ENCODE data around the gene DNAJC13.
"Not testable (repeated sequence)": the region's sequence is repeated elsewhere in the genome, so short reads cannot be mapped to it uniquely, and the experiment has no call there.

DNAJC13 gene

DNA sequence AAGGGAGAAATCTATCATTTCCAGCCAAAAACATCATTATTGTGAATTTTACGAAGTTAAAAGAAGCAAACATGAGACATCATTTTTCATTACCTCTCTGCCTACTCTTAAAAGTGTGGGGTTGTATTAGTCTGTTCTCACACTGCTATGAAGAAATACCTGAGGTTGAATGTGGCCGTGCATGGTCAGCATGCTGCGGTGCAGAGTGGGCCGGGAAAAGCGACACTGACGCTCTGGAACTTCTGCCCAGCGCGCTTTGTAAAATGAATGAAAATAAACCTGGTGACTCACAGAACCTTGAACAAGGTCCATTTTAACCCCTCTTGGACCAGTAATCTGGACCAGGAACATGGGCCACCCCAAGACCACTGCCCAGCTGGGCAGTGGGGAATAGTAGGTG, 31.0 kb upstream of the DNAJC13 start:
- no peaks in the 10 kb centered on the region for H3K36me3 ChIP-seq (ENCODE audit: control insufficient read depth in 1 of 2, insufficient read depth in 2 of 2, low read length in 2 of 2)
- no peaks in the 10 kb centered on the region for H3K9me3 ChIP-seq (ENCODE audit: control insufficient read depth in 1 of 2, low read length in 2 of 2)
- no peak overlapping the region for H3K9ac ChIP-seq (ENCODE audit: low read depth in 1 of 2, low read length in 2 of 2)
- no peaks in the 10 kb centered on the region for H3K4me1 ChIP-seq (ENCODE audit: control insufficient read depth in 1 of 2, insufficient read depth in 2 of 2, low read length in 2 of 2)
- no peaks in the 10 kb centered on the region for H3K27me3 ChIP-seq (ENCODE audit: control insufficient read depth in 1 of 2, insufficient read depth in 2 of 2, low read length in 2 of 2)
- no peak overlapping the region for H3K4me3 ChIP-seq (ENCODE audit: low read depth in 1 of 2, low read length in 2 of 2)
- H3K27ac ChIP-seq (ENCODE audit: low read depth, low read length) = no peak overlapping the region

- not testable (repeated sequence) for H3K4me3 ChIP-seq (ENCODE audit: low read depth in 1 of 2, low read length in 2 of 2); H3K27me3 ChIP-seq (ENCODE audit: control insufficient read depth in 1 of 2, insufficient read depth in 2 of 2, low read length in 2 of 2); H3K4me1 ChIP-seq (ENCODE audit: control insufficient read depth in 1 of 2, insufficient read depth in 2 of 2, low read length in 2 of 2); H3K27ac ChIP-seq (ENCODE audit: low read depth, low read length); H3K36me3 ChIP-seq (ENCODE audit: control insufficient read depth in 1 of 2, insufficient read depth in 2 of 2, low read length in 2 of 2); H3K9me3 ChIP-seq (ENCODE audit: control insufficient read depth in 1 of 2, low read length in 2 of 2); H3K9ac ChIP-seq (ENCODE audit: low read depth in 1 of 2, low read length in 2 of 2)
These were observed 24.6 kb upstream of the DNAJC13 start for GRCh38 chr3:132392675-132393074.

DNA sequence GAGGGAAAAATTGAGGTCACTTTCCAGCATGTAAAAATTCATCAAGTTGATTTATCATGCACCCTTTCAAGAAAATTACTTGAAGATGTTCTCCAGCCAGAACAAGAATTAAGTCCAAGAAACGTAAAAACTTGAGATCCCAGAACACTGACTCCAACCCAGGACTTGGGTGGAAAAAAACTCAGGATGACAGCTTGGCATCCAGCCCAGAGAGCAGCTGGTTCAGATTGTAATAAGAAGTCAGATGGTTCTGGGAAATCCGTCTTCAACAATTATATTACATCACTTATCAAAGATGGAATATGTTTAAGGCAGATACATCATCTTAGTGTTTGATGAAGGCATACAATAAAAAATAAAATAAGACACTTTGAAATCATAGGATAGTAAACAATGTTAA, 23.0 kb upstream of the DNAJC13 start:
- Histone ChIP-seq H3K27me3 (ENCODE audit: control insufficient read depth in 1 of 2, insufficient read depth in 2 of 2, low read length in 2 of 2) (no peaks in the 10 kb centered on the region), H3K9ac (ENCODE audit: low read depth in 1 of 2, low read length in 2 of 2) (no peak overlapping the region), H3K36me3 (ENCODE audit: control insufficient read depth in 1 of 2, insufficient read depth in 2 of 2, low read length in 2 of 2) (no peaks in the 10 kb centered on the region), H3K27ac (ENCODE audit: low read depth, low read length) (no peak overlapping the region), H3K4me3 (ENCODE audit: low read depth in 1 of 2, low read length in 2 of 2) (no peak overlapping the region), H3K4me1 (ENCODE audit: control insufficient read depth in 1 of 2, insufficient read depth in 2 of 2, low read length in 2 of 2) (no peaks in the 10 kb centered on the region), H3K9me3 (ENCODE audit: control insufficient read depth in 1 of 2, low read length in 2 of 2) (no peaks in the 10 kb centered on the region)

- no peaks in the 10 kb centered on the region for H3K27me3 ChIP-seq (ENCODE audit: control insufficient read depth in 1 of 2, insufficient read depth in 2 of 2, low read length in 2 of 2)
- H3K9me3 ChIP-seq (ENCODE audit: control insufficient read depth in 1 of 2, low read length in 2 of 2) = no peaks in the 10 kb centered on the region
- no peak overlapping the region for H3K9ac ChIP-seq (ENCODE audit: low read depth in 1 of 2, low read length in 2 of 2)
- H3K4me1 ChIP-seq (ENCODE audit: control insufficient read depth in 1 of 2, insufficient read depth in 2 of 2, low read length in 2 of 2) = no peaks in the 10 kb centered on the region
- no peak overlapping the region for H3K4me3 ChIP-seq (ENCODE audit: low read depth in 1 of 2, low read length in 2 of 2)
- no peaks in the 10 kb centered on the region for H3K36me3 ChIP-seq (ENCODE audit: control insufficient read depth in 1 of 2, insufficient read depth in 2 of 2, low read length in 2 of 2)
- no peak overlapping the region for H3K27ac ChIP-seq (ENCODE audit: low read depth, low read length)
These were observed 22.2 kb upstream of the DNAJC13 start for GRCh38 chr3:132395126-132395525.

DNA sequence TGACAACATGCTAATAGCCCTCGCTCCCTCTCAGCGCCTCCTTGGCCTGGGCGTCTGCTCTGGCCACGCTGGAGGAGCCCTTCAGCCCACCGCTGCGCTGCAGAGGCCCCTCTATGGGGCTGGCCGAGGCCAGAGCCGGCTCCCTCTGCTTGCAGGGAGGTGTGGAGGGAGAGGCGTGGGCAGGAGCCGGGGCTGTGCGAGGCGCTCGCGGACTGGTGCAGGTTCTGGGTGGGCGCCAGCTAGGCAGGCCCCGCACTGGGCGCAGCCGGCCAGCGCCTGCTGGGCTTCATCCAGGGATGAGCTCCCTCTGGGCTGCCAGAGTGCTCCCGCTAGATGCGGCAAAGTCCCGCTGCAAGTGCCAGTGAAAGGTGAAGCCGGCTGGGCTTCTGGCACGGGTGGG, 21.0 kb upstream of the DNAJC13 start:
- Histone ChIP-seq H3K9me3 (ENCODE audit: control insufficient read depth in 1 of 2, low read length in 2 of 2) (no peaks in the 10 kb centered on the region), H3K4me1 (ENCODE audit: control insufficient read depth in 1 of 2, insufficient read depth in 2 of 2, low read length in 2 of 2) (no peaks in the 10 kb centered on the region), H3K36me3 (ENCODE audit: control insufficient read depth in 1 of 2, insufficient read depth in 2 of 2, low read length in 2 of 2) (no peaks in the 10 kb centered on the region), H3K27me3 (ENCODE audit: control insufficient read depth in 1 of 2, insufficient read depth in 2 of 2, low read length in 2 of 2) (no peaks in the 10 kb centered on the region), H3K27ac (ENCODE audit: low read depth, low read length) (no peak overlapping the region), H3K4me3 (ENCODE audit: low read depth in 1 of 2, low read length in 2 of 2) (no peak overlapping the region), H3K9ac (ENCODE audit: low read depth in 1 of 2, low read length in 2 of 2) (no peak overlapping the region)

DNA sequence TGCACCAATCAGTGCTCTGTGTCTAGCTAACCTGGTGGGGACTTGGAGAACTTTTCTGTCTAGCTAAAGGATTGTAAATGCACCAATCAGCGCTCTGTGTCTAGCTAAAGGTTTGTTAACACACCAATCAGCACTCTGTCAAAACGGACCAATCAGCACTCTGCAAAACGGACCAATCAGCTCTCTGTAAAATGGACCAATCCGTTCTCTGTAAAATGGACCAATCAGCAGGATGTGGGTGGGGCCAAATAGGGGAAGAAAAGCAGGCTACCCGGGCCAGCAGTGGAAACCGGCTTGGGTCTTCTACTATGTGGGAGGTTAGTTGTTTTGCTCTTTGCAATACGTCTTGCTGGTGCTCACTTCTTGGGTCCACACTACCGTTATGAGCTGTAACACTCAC, 20.5 kb upstream of the DNAJC13 start:
- H3K9me3 ChIP-seq (ENCODE audit: control insufficient read depth in 1 of 2, low read length in 2 of 2); H3K27ac ChIP-seq (ENCODE audit: low read depth, low read length); H3K9ac ChIP-seq (ENCODE audit: low read depth in 1 of 2, low read length in 2 of 2); H3K36me3 ChIP-seq (ENCODE audit: control insufficient read depth in 1 of 2, insufficient read depth in 2 of 2, low read length in 2 of 2); H3K27me3 ChIP-seq (ENCODE audit: control insufficient read depth in 1 of 2, insufficient read depth in 2 of 2, low read length in 2 of 2); H3K4me1 ChIP-seq (ENCODE audit: control insufficient read depth in 1 of 2, insufficient read depth in 2 of 2, low read length in 2 of 2); H3K4me3 ChIP-seq (ENCODE audit: low read depth in 1 of 2, low read length in 2 of 2): not testable (repeated sequence)

DNA sequence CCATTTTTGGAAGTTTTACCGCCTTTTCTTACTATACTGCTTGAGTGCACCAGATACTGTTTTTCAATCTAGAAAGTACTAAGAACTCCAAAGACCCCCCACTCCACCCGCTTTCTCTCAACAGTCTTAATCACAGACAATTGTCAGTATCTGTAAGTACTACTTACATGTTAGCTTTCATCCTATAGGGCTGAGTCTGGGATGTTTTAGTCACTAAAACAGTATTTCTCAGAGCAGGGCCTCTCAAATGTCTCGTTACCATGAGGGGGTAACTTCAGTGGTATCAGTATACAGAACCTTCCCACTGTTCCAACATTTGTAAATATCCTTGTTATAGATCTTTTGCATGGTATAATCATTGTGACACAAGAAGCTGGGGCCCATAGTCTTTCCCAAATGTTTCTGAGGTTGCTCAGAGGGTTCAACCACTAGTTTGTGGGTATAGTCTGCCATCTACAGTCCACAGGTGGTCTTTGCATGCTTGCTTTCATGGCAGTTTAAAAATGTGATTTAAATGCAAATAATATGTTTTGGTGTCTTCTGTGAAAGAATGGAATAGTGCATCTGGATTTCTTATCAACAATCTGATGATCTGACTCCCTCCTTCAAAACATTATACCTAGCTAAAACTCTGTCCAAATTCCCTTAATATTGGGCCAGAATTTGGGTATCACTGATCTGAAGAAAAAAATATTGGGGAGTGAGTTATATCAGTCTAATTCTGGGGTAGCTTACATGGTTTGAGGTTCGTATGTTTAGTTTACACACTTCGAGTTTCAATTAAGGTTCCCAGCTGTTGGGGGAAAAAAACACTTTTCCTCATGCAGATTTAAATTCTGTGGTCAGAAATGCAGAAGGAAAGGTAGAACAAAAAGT, 18.0 kb upstream of the DNAJC13 start:
- H3K9me3 ChIP-seq (ENCODE audit: control insufficient read depth in 1 of 2, low read length in 2 of 2) = no peaks in the 10 kb centered on the region
- no peak overlapping the region for H3K4me3 ChIP-seq (ENCODE audit: low read depth in 1 of 2, low read length in 2 of 2)
- no peaks in the 10 kb centered on the region for H3K4me1 ChIP-seq (ENCODE audit: control insufficient read depth in 1 of 2, insufficient read depth in 2 of 2, low read length in 2 of 2)
- H3K36me3 ChIP-seq (ENCODE audit: control insufficient read depth in 1 of 2, insufficient read depth in 2 of 2, low read length in 2 of 2) = no peaks in the 10 kb centered on the region
- no peaks in the 10 kb centered on the region for H3K27me3 ChIP-seq (ENCODE audit: control insufficient read depth in 1 of 2, insufficient read depth in 2 of 2, low read length in 2 of 2)
- no peak overlapping the region for H3K9ac ChIP-seq (ENCODE audit: low read depth in 1 of 2, low read length in 2 of 2)
- H3K27ac ChIP-seq (ENCODE audit: low read depth, low read length) = no peak overlapping the region

GRCh38 chr3:132401255-132401654, 16.0 kb upstream of the DNAJC13 start:
- Histone ChIP-seq H3K27me3 (ENCODE audit: control insufficient read depth in 1 of 2, insufficient read depth in 2 of 2, low read length in 2 of 2) (no peaks in the 10 kb centered on the region), H3K36me3 (ENCODE audit: control insufficient read depth in 1 of 2, insufficient read depth in 2 of 2, low read length in 2 of 2) (no peaks in the 10 kb centered on the region), H3K4me3 (ENCODE audit: low read depth in 1 of 2, low read length in 2 of 2) (no peak overlapping the region), H3K9ac (ENCODE audit: low read depth in 1 of 2, low read length in 2 of 2) (no peak overlapping the region), H3K4me1 (ENCODE audit: control insufficient read depth in 1 of 2, insufficient read depth in 2 of 2, low read length in 2 of 2) (no peaks in the 10 kb centered on the region), H3K9me3 (ENCODE audit: control insufficient read depth in 1 of 2, low read length in 2 of 2) (no peaks in the 10 kb centered on the region), H3K27ac (ENCODE audit: low read depth, low read length) (no peak overlapping the region)

GRCh38 chr3:132404276-132404675, 13.0 kb upstream of the DNAJC13 start:
- H3K9ac ChIP-seq (ENCODE audit: low read depth in 1 of 2, low read length in 2 of 2) = no peak overlapping the region
- H3K9me3 ChIP-seq (ENCODE audit: control insufficient read depth in 1 of 2, low read length in 2 of 2) = no peaks in the 10 kb centered on the region
- no peaks in the 10 kb centered on the region for H3K27me3 ChIP-seq (ENCODE audit: control insufficient read depth in 1 of 2, insufficient read depth in 2 of 2, low read length in 2 of 2)
- no peak overlapping the region for H3K4me3 ChIP-seq (ENCODE audit: low read depth in 1 of 2, low read length in 2 of 2)
- H3K36me3 ChIP-seq (ENCODE audit: control insufficient read depth in 1 of 2, insufficient read depth in 2 of 2, low read length in 2 of 2) = no peaks in the 10 kb centered on the region
- H3K4me1 ChIP-seq (ENCODE audit: control insufficient read depth in 1 of 2, insufficient read depth in 2 of 2, low read length in 2 of 2) = no peaks in the 10 kb centered on the region
- no peak overlapping the region for H3K27ac ChIP-seq (ENCODE audit: low read depth, low read length)

DNA sequence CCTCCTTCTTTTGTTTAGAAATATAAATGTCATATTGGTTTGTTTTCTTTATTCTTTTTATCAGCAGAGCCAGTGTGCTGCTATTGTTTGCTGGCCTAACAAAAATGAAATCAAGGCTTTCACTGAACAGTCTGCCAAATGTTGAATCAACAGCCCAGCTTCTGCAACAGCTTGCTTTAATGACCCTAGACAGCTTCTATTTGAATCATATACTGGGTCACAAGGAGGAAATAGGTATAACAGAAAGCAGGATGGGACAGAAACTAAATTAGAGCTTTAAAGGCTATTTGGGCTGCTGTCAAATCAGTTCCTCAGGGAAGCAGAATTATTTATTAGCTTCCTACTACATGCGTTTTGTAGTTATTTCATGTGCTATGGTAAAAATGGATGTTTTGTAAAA, 12.1 kb upstream of the DNAJC13 start:
- Histone ChIP-seq H3K27ac (ENCODE audit: low read depth, low read length) (no peak overlapping the region), H3K4me1 (ENCODE audit: control insufficient read depth in 1 of 2, insufficient read depth in 2 of 2, low read length in 2 of 2) (no peaks in the 10 kb centered on the region), H3K27me3 (ENCODE audit: control insufficient read depth in 1 of 2, insufficient read depth in 2 of 2, low read length in 2 of 2) (no peaks in the 10 kb centered on the region), H3K4me3 (ENCODE audit: low read depth in 1 of 2, low read length in 2 of 2) (no peak overlapping the region), H3K9ac (ENCODE audit: low read depth in 1 of 2, low read length in 2 of 2) (no peak overlapping the region), H3K9me3 (ENCODE audit: control insufficient read depth in 1 of 2, low read length in 2 of 2) (no peaks in the 10 kb centered on the region), H3K36me3 (ENCODE audit: control insufficient read depth in 1 of 2, insufficient read depth in 2 of 2, low read length in 2 of 2) (no peaks in the 10 kb centered on the region)
